Stomach (tissue), 9 donors: ENCODE data around the gene PCLO. TPM values are rescaled to one million over a fixed set of nuclear protein-coding genes. Genes with fewer than 3 reads are reported as not detected.

ENCODE experiments used
- DNase-seq, 2 donors: peaks; one replicate each; pipeline versions ENCODE4 v3.0.0 to v3.0.0-alpha.2; 2013 to 2019
- H3K27ac ChIP-seq, 5 donors: fragments of 200-600 bp in 4 of 5; sonication (generic) in 4 of 5; one replicate each; pipeline ENCODE4 v1.5.1; 2013 to 2019; ENCODE audit warnings: mild to moderate bottlenecking in 1 of 5, moderate library complexity in 1 of 5
- H3K27me3 ChIP-seq, 3 donors: fragments of 200-600 bp; sonication (generic); one replicate each; pipeline ENCODE4 v1.5.1; 2017 to 2019; ENCODE audit warnings: mixed run types in 1 of 3
- H3K36me3 ChIP-seq, 4 donors: fragments of 200-600 bp; sonication (generic); 1 replicate in 3 of 4; 2 replicates in 1 of 4; pipeline ENCODE4 v1.5.1; 2016 to 2019
- H3K4me1 ChIP-seq, 4 donors: fragments of 200-600 bp; sonication (generic); one replicate each; pipeline ENCODE4 v1.5.1; 2016 to 2019
- H3K4me3 ChIP-seq, 4 donors: fragments of 200-600 bp; sonication (generic) in 3 of 4; one replicate each; pipeline ENCODE4 v1.5.1; 2016 to 2019; ENCODE audit warnings: mild to moderate bottlenecking in 1 of 4
- H3K9me3 ChIP-seq, 4 donors: fragments of 200-600 bp; sonication (generic); one replicate each; pipeline ENCODE4 v1.5.1; 2016 to 2019
- EP300 ChIP-seq: sonication (generic); formaldehyde crosslinking; IDR thresholded peaks from one replicate; pipeline ENCODE4 v1.6.1; 2017; ENCODE audit warnings: antibody characterized with exemption
- POLR2A ChIP-seq, 4 donors: fragments of 450-650 bp; IDR thresholded peaks; one replicate each; pipeline ENCODE4 v1.6.1; 2016; ENCODE audit warnings: antibody characterized with exemption in 4 of 4, control low read depth in 2 of 4, mild to moderate bottlenecking in 1 of 4, moderate library complexity in 1 of 4
- POLR2AphosphoS5 ChIP-seq, 3 donors: sonication (generic); formaldehyde crosslinking; IDR thresholded peaks; one replicate each; pipeline ENCODE4 v1.6.1; 2016; ENCODE audit warnings: antibody characterized with exemption in 3 of 3
- WGBS, 5 donors: extraction: QIAGEN DNeasy Blood & Tissue Kit in 3 of 5; methylation state at CpG; one replicate each; pipeline versions ENCODE4 v1.1.5 to v1.1.7; 2013 to 2018; 5-methylcytosine and 5-hydroxymethylcytosine counted together
- intact Hi-C: fragments of 100-400 bp; cut with DNase I; formaldehyde crosslinking; loops from one replicate; pipeline ENCODE4 v1.15.1; 2023; ENCODE audit warnings: low total_unique reads
- polyA plus RNA-seq, 3 donors: library from polyadenylated mRNA; stranded (reverse); fragments of 200-250 nt; gene quantifications; one replicate each; pipeline ENCODE4 v1.2.3, GENCODE V29; 2013
- total RNA-seq, 5 donors: library from RNA; depleted of rRNA; stranded (reverse); fragments of >200 nt; gene quantifications; one replicate each; pipeline versions ENCODE4 v1.1.0 to v1.2.3, GENCODE V29; 2014 to 2016
- TF ChIP-seq, protein P1 (sequence below), 7 experiments: fragments of 450-650 bp in 4 of 7; fragments of 200-600 bp in 3 of 7; sonication (generic) in 3 of 7; IDR thresholded peaks; one replicate each; pipeline ENCODE4 v1.5.1; 2016 to 2019; ENCODE audit warnings: antibody characterized with exemption in 7 of 7, control low read depth in 2 of 7, mild to moderate bottlenecking in 1 of 7
- donor health status: healthy with polysubstance abuse.
- donor health status: Bipolar disorder and iron deficiency.
- donor health status: healthy.

The PCLO gene
- total and polyA plus RNA-seq, 8 donors: 0.31 to 8.1 (median 3.9) TPM

DNA sequence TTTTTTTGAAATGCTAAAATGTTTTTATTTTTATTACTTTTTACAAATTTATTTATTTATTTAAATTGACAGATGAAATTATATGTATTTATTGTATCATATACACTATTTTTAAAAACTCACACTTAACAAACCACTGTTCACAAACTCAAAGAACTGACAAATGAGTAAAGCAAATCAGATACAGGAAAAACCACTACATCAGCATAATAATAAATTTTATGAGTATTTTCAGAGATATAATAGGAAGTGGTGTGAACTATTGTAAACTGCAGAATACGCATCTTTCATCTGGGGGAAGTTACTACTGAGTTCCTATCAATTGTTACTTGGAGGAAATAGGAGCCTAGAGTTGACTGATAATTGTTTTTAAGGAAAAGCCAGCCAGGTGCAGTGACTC lies 150.7 kb downstream of the PCLO start:
- no peak for DNase-seq
- H3K4me1 ChIP-seq: no peaks in the 10 kb centered on the region
- WGBS, 5 donors: 80 to 95% (median 89%) methylated on average over 1 of the region's 1 CpG
- H3K4me3 ChIP-seq: no peak overlapping the region
- intact Hi-C loops: no loop called here
- H3K9me3 ChIP-seq: no peaks in the 10 kb centered on the region
- no peaks in the 10 kb centered on the region for H3K27me3 ChIP-seq
- H3K27ac ChIP-seq: no peak overlapping the region
- no peaks in the 10 kb centered on the region for H3K36me3 ChIP-seq
- no peak for TF ChIP-seq POLR2AphosphoS5 (IDR thresholded peaks at IDR 0.05)
- TF ChIP-seq, protein P1, sequence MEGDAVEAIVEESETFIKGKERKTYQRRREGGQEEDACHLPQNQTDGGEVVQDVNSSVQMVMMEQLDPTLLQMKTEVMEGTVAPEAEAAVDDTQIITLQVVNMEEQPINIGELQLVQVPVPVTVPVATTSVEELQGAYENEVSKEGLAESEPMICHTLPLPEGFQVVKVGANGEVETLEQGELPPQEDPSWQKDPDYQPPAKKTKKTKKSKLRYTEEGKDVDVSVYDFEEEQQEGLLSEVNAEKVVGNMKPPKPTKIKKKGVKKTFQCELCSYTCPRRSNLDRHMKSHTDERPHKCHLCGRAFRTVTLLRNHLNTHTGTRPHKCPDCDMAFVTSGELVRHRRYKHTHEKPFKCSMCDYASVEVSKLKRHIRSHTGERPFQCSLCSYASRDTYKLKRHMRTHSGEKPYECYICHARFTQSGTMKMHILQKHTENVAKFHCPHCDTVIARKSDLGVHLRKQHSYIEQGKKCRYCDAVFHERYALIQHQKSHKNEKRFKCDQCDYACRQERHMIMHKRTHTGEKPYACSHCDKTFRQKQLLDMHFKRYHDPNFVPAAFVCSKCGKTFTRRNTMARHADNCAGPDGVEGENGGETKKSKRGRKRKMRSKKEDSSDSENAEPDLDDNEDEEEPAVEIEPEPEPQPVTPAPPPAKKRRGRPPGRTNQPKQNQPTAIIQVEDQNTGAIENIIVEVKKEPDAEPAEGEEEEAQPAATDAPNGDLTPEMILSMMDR (IDR thresholded peaks at IDR 0.05): no peak
- no peak for TF ChIP-seq EP300
- no peak for TF ChIP-seq POLR2A (IDR thresholded peaks at IDR 0.05)

DNA sequence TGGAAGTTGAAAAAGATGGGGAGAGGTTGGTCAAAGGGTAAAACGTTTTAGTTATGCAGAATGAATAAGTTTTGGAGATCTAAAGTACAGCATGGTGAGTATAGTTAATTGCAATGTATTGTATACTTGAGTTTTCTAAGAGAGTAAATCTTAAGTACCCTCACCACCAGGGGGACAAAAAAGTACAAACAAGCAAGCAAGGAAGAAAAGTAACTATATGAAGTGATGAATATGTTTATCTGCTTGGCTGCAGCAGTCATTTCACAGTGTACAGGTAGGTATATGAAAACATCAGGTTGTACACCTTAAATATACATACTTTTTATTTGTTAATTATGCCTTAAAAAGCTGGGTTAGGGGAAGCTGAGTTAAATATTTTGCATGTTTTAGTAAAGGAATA lies 157.3 kb downstream of the PCLO start:
- Histone ChIP-seq H3K4me1 (no peaks in the 10 kb centered on the region), H3K27me3 (no peaks in the 10 kb centered on the region), H3K4me3 (no peak overlapping the region), H3K36me3 (no peaks in the 10 kb centered on the region), H3K27ac (no peak overlapping the region), H3K9me3 (peaks cover 0 to 7% (median 0%) of the 10 kb centered on the region in 4 donors)
- DNase-seq: peak in 1 of 2 donors; percentile 5
- intact Hi-C loops: no loop called here
- WGBS, 5 donors: 18 to 26% (median 20%) methylated on average over 1 of the region's 1 CpG
- TF ChIP-seq EP300 (no peak), POLR2A (IDR thresholded peaks at IDR 0.05) (no peak), POLR2AphosphoS5 (IDR thresholded peaks at IDR 0.05) (no peak)
- TF ChIP-seq, protein P1 (IDR thresholded peaks at IDR 0.05): no peak

DNA sequence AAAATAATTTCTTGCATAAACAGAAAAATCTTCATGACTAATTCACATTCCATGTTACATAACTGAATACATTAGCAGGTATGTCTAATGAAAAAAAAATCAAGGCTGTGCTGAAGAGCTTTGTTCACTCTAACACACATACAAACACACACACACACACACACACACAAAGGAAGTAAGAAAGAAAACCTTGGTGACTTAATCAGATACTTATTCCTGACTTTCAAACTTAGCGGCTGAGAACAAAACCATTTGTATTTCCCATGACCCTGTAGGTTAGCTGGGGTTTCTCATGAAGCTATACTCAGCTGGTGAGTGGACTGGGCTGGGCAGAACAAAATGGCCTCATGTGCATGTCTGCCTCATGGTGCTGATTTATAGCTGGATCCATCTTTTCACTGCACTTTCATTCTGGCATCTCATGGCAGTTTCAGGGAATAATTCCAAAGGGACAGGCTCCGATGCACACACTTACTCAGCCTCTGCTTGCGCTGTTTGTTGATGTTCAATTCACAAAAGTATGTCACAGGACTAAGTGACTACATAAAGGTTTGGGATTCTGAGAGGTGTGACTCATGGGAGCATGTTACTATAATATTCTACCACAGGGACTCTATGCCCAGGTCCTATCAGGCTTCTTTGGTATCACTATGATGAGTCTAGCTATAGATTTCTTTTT lies 161.2 kb downstream of the PCLO start:
- no peaks in the 10 kb centered on the region for H3K27me3 ChIP-seq
- WGBS, 5 donors: 87 to 96% (median 91%) methylated on average over 3 of the region's 3 CpGs
- no peak overlapping the region for H3K4me3 ChIP-seq
- H3K4me1 ChIP-seq: no peaks in the 10 kb centered on the region
- H3K36me3 ChIP-seq: no peaks in the 10 kb centered on the region
- intact Hi-C loops: no loop called here
- peaks cover 0 to 7% (median 0%) of the 10 kb centered on the region in 4 donors for H3K9me3 ChIP-seq
- TF ChIP-seq POLR2A (IDR thresholded peaks at IDR 0.05): no peak
- no peak for TF ChIP-seq POLR2AphosphoS5 (IDR thresholded peaks at IDR 0.05)
- TF ChIP-seq, protein P1 (IDR thresholded peaks at IDR 0.05): no peak
- no peak for TF ChIP-seq EP300
- no peak for DNase-seq
- H3K27ac ChIP-seq: no peak overlapping the region

DNA sequence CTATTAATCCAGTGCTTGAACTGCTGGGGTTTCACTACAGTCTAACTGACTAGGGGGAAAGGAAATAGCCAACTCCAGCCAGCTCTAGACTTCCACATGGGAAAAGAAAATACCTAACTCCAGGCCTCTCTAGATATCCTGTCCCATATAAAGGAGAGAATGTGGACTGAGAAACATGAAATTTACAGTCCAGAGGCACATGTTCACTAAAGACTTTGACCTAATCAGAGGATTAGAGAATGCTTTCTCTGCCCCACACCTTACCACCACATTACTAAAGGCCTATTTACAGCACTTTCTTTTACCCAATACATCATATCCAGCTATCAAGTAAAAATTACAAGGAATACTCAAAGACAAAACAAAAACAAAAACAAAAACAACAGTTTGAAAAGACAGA lies 164.2 kb downstream of the PCLO start:
- Histone ChIP-seq H3K27me3 (no peaks in the 10 kb centered on the region), H3K9me3 (peaks cover 0 to 2% (median 0%) of the 10 kb centered on the region in 4 donors), H3K36me3 (no peaks in the 10 kb centered on the region), H3K27ac (no peak overlapping the region), H3K4me1 (no peaks in the 10 kb centered on the region), H3K4me3 (no peak overlapping the region)
- intact Hi-C loops: no loop called here
- no peak for DNase-seq
- no peak for TF ChIP-seq POLR2AphosphoS5 (IDR thresholded peaks at IDR 0.05)
- TF ChIP-seq EP300: no peak
- no peak for TF ChIP-seq POLR2A (IDR thresholded peaks at IDR 0.05)
- TF ChIP-seq, protein P1 (IDR thresholded peaks at IDR 0.05): no peak
